Calu3 (cell line): ENCODE data around the gene CACNA2D2. TPM values are rescaled to one million over a fixed set of nuclear protein-coding genes. Genes with fewer than 3 reads are reported as not detected.

Experiments
- BruUV-seq: library from RNA; stranded (reverse); fragments of 400-500 nt; replicated peaks from 2 replicates; lab custom pipeline; 2021; lab: Mats Ljungman, UMichigan
- CTCF ChIA-PET: fragments of 300-600 bp; sonication (Branson Sonifier 250); formaldehyde crosslinking; loops from one replicate; lab custom pipeline; 2022; ENCODE audit warnings: antibody characterized with exemption; lab: Charles Lee
- DNase-seq: peaks from one replicate; pipeline ENCODE4 v3.0.0; 2022
- H3K27ac Mint-ChIP-seq: one replicate; pipeline ENCODE4 v1.8.0; 2022; ENCODE audit warnings: mixed read lengths; ENCODE audit not compliant: unreplicated experiment
- H3K27me3 Mint-ChIP-seq: one replicate; pipeline ENCODE4 v1.8.0; 2022; ENCODE audit warnings: mixed read lengths; ENCODE audit not compliant: unreplicated experiment
- H3K36me3 Mint-ChIP-seq: one replicate; pipeline ENCODE4 v1.8.0; 2022; ENCODE audit warnings: mild to moderate bottlenecking, moderate library complexity, mixed read lengths; ENCODE audit not compliant: insufficient read depth, unreplicated experiment
- H3K4me1 Mint-ChIP-seq: one replicate; pipeline ENCODE4 v1.8.0; 2022; ENCODE audit warnings: mild to moderate bottlenecking, low read depth, mixed read lengths; ENCODE audit not compliant: unreplicated experiment
- H3K4me3 Mint-ChIP-seq: one replicate; pipeline ENCODE4 v1.8.0; 2022; ENCODE audit warnings: mild to moderate bottlenecking, low read depth, moderate library complexity, mixed read lengths; ENCODE audit not compliant: unreplicated experiment
- H3K9me3 Mint-ChIP-seq: one replicate; pipeline ENCODE4 v1.8.0; 2022; ENCODE audit warnings: low read depth, mixed read lengths; ENCODE audit not compliant: unreplicated experiment
- CTCF ChIP-seq: fragments of 200-600 bp; IDR thresholded peaks from one replicate; pipeline ENCODE4 v1.8.0; 2022; ENCODE audit warnings: antibody characterized with exemption; ENCODE audit not compliant: unreplicated experiment
- intact Hi-C: fragments of 100-400 bp; cut with micrococcal nuclease; formaldehyde crosslinking; loops from one replicate; pipeline ENCODE4 v1.10.0; 2022; ENCODE audit not compliant: unreplicated experiment
- total RNA-seq: library from RNA; stranded (reverse); gene quantifications from 2 replicates; pipeline ENCODE4 v1.2.3, GENCODE V29; 2022

The CACNA2D2 gene
- total RNA-seq, 1 experiment from 2014 or later, result 0.12 TPM

- Mint-ChIP-seq H3K27me3 (no peaks in the 10 kb centered on the region), H3K4me1 (no peaks in the 10 kb centered on the region), H3K9me3 (no peaks in the 10 kb centered on the region), H3K36me3 (peaks cover 35% of the 10 kb centered on the region), H3K27ac (no peak overlapping the region), H3K4me3 (no peak overlapping the region)
- TF ChIP-seq CTCF, result no peak
- no TSS peak for BruUV-seq
- CTCF ChIA-PET, result no interaction called here
- DNase-seq, result no peak
- intact Hi-C loops, result no loop called here
These were observed 173.1 kb downstream of the CACNA2D2 start for GRCh38 chr3:50330330-50330729.

GRCh38 chr3:50327943-50328691, 175.3 kb downstream of the CACNA2D2 start, which contains the start of gene TUSC2:
TUSC2 (minus strand) TSS chr3:50328223; CDS start chr3:50328099, 124 bp downstream.
- intact Hi-C loops, result loop anchor here (10.0 kb wide), 1 partner anchor 53 kb away; the partner anchor contains the start of gene LSMEM2
- Mint-ChIP-seq H3K4me1 (no peaks in the 10 kb centered on the region), H3K4me3 (peak within 1 kb of the TSS; percentile 82), H3K27me3 (no peaks in the 10 kb centered on the region), H3K36me3 (peaks cover 36% of the 10 kb centered on the region), H3K27ac (peak within 1 kb of the TSS; percentile 64), H3K9me3 (no peaks in the 10 kb centered on the region)
- CTCF ChIA-PET, result interaction anchor here (0.9 to 1.8 kb wide), 3 partner anchors 9 to 68 kb away, joined by 3 to 14 read pairs (median 6); partner anchors contain the start of gene IFRD2
- TSS peak; percentile 91 for BruUV-seq
- peak; percentile 96 for DNase-seq
- TF ChIP-seq CTCF, result no peak

GRCh38 chr3:50327129-50327528, 176.3 kb downstream of the CACNA2D2 start:
- H3K36me3 Mint-ChIP-seq, result peaks cover 36% of the 10 kb centered on the region
- intact Hi-C loops, result loop anchor here (10.0 kb wide), 1 partner anchor 52 kb away; the partner anchor contains the start of gene LSMEM2
- no peaks in the 10 kb centered on the region for H3K9me3 Mint-ChIP-seq
- H3K4me3 Mint-ChIP-seq, result peak overlapping the region; percentile 82
- no peak for TF ChIP-seq CTCF
- H3K27ac Mint-ChIP-seq, result peak overlapping the region; percentile 64
- no TSS peak for BruUV-seq
- H3K27me3 Mint-ChIP-seq, result no peaks in the 10 kb centered on the region
- CTCF ChIA-PET, result interaction anchor here (1.6 to 1.8 kb wide), 2 partner anchors 10 to 35 kb away, joined by 6 to 14 read pairs; partner anchors contain the start of gene IFRD2
- no peaks in the 10 kb centered on the region for H3K4me1 Mint-ChIP-seq
- DNase-seq, result no peak

- peaks cover 42% of the 10 kb centered on the region for H3K36me3 Mint-ChIP-seq
- CTCF ChIA-PET, result no interaction called here
- BruUV-seq, result no TSS peak
- TF ChIP-seq CTCF, result no peak
- H3K27me3 Mint-ChIP-seq, result no peaks in the 10 kb centered on the region
- H3K4me3 Mint-ChIP-seq, result no peak overlapping the region
- H3K27ac Mint-ChIP-seq, result no peak overlapping the region
- no peak for DNase-seq
- no peaks in the 10 kb centered on the region for H3K4me1 Mint-ChIP-seq
- no peaks in the 10 kb centered on the region for H3K9me3 Mint-ChIP-seq
- intact Hi-C loops, result loop anchor here (10.0 kb wide), 1 partner anchor 51 kb away; the partner anchor contains the start of gene LSMEM2
These were observed 177.3 kb downstream of the CACNA2D2 start for GRCh38 chr3:50326182-50326541.
